Bronchial epithelial cell (primary cell): Measurements from ENCODE around the gene CUTC. TPM values are rescaled to one million over a fixed set of nuclear protein-coding genes. Genes with fewer than 3 reads are reported as not detected.

ENCODE experiments used
- DNase-seq: peaks from one replicate; pipeline ENCODE4 v3.0.0-alpha.2; 2010; ENCODE audit warnings: low read depth
- FAIRE-seq: peaks from 2 replicates; lab custom pipeline; 2011; peaks lifted over from hg19 to GRCh38; lab: Jason Lieb, UNC
- H3K27me3 ChIP-seq: 2 replicates; pipeline ENCODE4 v1.5.1; 2011; ENCODE audit warnings: low read length; ENCODE audit not compliant: control insufficient read depth, insufficient read depth
- H3K36me3 ChIP-seq: 2 replicates; pipeline ENCODE4 v1.5.1; 2011; ENCODE audit warnings: low read length; ENCODE audit not compliant: control insufficient read depth, insufficient read depth
- H3K4me3 ChIP-seq: 2 replicates; pipeline ENCODE4 v1.5.1; 2011; ENCODE audit warnings: mild to moderate bottlenecking, low read depth, low read length, control low read depth
- CTCF ChIP-seq: IDR thresholded peaks from 2 replicates; pipeline ENCODE4 v1.5.1; 2011; ENCODE audit warnings: mild to moderate bottlenecking, moderate library complexity, low read length, control low read depth, inconsistent platforms; ENCODE audit not compliant: insufficient read depth, severe bottlenecking
- total RNA-seq: library from RNA; depleted of rRNA; stranded (reverse); fragments of >200 nt; gene quantifications from 2 replicates; pipeline ENCODE4 v1.2.1, GENCODE V29; 2014

Gene CUTC
- total RNA-seq, 1 donor from 2014 or later, result 25.0 TPM

- DNase-seq (no peak), FAIRE-seq (no peak)
- no peak for TF ChIP-seq CTCF
- H3K4me3 ChIP-seq, result no peak overlapping the region
- no peaks in the 10 kb centered on the region for H3K36me3 ChIP-seq
- no peaks in the 10 kb centered on the region for H3K27me3 ChIP-seq
Observed at GRCh38 chr10:99804471-99804870, 72.4 kb downstream of the CUTC start.

GRCh38 chr10:99805190-99805589 lies 73.2 kb downstream of the CUTC start:
- DNase-seq (no peak), FAIRE-seq (no peak)
- TF ChIP-seq CTCF, result no peak
- no peak overlapping the region for H3K4me3 ChIP-seq
- H3K27me3 ChIP-seq, result no peaks in the 10 kb centered on the region
- H3K36me3 ChIP-seq, result no peaks in the 10 kb centered on the region

Other genes with a start within 250 kb of the CUTC start
- under 0.01 TPM in 1 of 2 replicates, not detected in the other for gene NKX2-3, start 199.3 kb upstream of the CUTC start, total RNA-seq
- 15.4 and 17.4 TPM in 2 replicates for gene SLC25A28, start 111.8 kb upstream of the CUTC start, total RNA-seq
- 10.5 and 19.0 TPM in 2 replicates for gene ENTPD7, start 72.7 kb upstream of the CUTC start, total RNA-seq
- 33.2 and 35.7 TPM in 2 replicates for gene COX15, start 107 bp upstream of the CUTC start, total RNA-seq
- gene ABCC2, start 50.4 kb downstream of the CUTC start, total RNA-seq, result 0.53 and 1.0 TPM in 2 replicates